Suprapubic skin (tissue), 4 donors: ENCODE results near the gene FEV.

Experiments used
- POLR2A ChIP-seq, 2 donors: fragments of 450-650 bp; IDR thresholded peaks; one replicate each; pipeline ENCODE4 v1.6.1; 2017; ENCODE audit warnings: antibody characterized with exemption in 2 of 2, mild to moderate bottlenecking in 2 of 2, moderate library complexity in 2 of 2
- POLR2AphosphoS5 ChIP-seq, 3 donors: sonication (generic); formaldehyde crosslinking; IDR thresholded peaks; one replicate each; pipeline ENCODE4 v1.6.1; 2017; ENCODE audit warnings: antibody characterized with exemption in 3 of 3
- TF ChIP-seq, protein P1 (sequence below), 2 donors: fragments of 200-600 bp in 1 of 2; fragments of 450-650 bp in 1 of 2; sonication (generic) in 1 of 2; IDR thresholded peaks; one replicate each; pipeline ENCODE4 v1.5.1; 2016 to 2019; ENCODE audit warnings: antibody characterized with exemption in 2 of 2, mild to moderate bottlenecking in 1 of 2, moderate library complexity in 1 of 2

DNA sequence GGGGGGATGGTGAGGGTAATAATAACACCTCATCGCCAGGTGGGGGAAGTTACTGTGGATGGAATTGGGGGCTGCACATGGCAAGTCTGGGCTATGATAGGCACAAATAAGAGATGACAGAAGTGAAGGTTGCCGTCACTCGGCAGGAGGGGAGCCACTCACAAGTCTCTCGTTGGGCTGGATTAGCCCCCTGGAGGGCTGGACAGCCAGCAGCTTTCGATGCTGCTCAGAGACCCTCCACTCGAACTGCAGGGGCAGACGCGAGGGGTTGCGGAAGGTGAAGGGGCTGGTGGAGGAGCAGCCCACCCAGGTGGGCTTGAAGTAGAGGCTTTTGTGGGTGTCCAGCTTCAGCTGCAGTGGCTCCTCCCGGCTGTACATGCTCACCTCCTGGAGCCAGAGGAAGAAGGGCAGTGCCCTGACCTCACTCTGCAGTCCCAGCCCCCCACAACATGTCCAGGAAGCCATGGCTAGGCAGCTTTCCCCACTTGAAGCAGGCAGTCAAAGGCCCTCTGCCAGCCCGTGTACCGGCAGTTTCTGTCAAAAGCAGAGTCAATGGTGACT lies 38.1 kb upstream of the FEV start:
- TF ChIP-seq, protein P1, sequence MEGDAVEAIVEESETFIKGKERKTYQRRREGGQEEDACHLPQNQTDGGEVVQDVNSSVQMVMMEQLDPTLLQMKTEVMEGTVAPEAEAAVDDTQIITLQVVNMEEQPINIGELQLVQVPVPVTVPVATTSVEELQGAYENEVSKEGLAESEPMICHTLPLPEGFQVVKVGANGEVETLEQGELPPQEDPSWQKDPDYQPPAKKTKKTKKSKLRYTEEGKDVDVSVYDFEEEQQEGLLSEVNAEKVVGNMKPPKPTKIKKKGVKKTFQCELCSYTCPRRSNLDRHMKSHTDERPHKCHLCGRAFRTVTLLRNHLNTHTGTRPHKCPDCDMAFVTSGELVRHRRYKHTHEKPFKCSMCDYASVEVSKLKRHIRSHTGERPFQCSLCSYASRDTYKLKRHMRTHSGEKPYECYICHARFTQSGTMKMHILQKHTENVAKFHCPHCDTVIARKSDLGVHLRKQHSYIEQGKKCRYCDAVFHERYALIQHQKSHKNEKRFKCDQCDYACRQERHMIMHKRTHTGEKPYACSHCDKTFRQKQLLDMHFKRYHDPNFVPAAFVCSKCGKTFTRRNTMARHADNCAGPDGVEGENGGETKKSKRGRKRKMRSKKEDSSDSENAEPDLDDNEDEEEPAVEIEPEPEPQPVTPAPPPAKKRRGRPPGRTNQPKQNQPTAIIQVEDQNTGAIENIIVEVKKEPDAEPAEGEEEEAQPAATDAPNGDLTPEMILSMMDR (IDR thresholded peaks at IDR 0.05), result no peak
- TF ChIP-seq POLR2AphosphoS5 (IDR thresholded peaks at IDR 0.05) (no peak), POLR2A (IDR thresholded peaks at IDR 0.05) (no peak)
